D341Med (cell line): ENCODE measurements around the gene NEURL2.
"Not testable (repeated sequence)": the region's sequence is repeated elsewhere in the genome, so short reads cannot be mapped to it uniquely, and the experiment has no call there.

ENCODE experiments used
- DNase-seq: peaks from one replicate; pipeline ENCODE4 v3.0.0; 2012; ENCODE audit warnings: low spot score

Gene NEURL2

GRCh38 chr20:45890985-45891983 lies at the start of gene NEURL2, which contains the start of gene CTSA:
Gene NEURL2, minus strand, starts transcription at chr20:45891208. Its CDS starts 217 bp downstream, at chr20:45890991.
Gene CTSA, plus strand, starts transcription at chr20:45891335. Its CDS starts 234 bp downstream, at chr20:45891569.
- peak; percentile 94 for DNase-seq

GRCh38 chr20:45940469-45940868 lies 49.5 kb upstream of the NEURL2 start:
- DNase-seq, result no peak

GRCh38 chr20:45940053-45940452 lies 49.0 kb upstream of the NEURL2 start:
- no peak for DNase-seq

- DNase-seq, result no peak
Measured at GRCh38 chr20:45938727-45939438, 47.9 kb upstream of the NEURL2 start.

- no peak for DNase-seq
Measured at GRCh38 chr20:45937765-45938164, 46.8 kb upstream of the NEURL2 start.

GRCh38 chr20:45935416-45936046 lies 44.5 kb upstream of the NEURL2 start:
- DNase-seq, result no peak

GRCh38 chr20:45934586-45935415 lies 43.8 kb upstream of the NEURL2 start, which contains the start of gene PCIF1:
Gene PCIF1, plus strand, starts transcription at chr20:45934683. Its CDS starts 4,317 bp downstream, at chr20:45939000.
- DNase-seq, result peak; percentile 98

GRCh38 chr20:45934046-45934585 lies 43.1 kb upstream of the NEURL2 start:
- peak; percentile 81 for DNase-seq

- DNase-seq, result peak; percentile 80
Measured at GRCh38 chr20:45933266-45934045, 42.4 kb upstream of the NEURL2 start.

GRCh38 chr20:45931680-45932079 lies 40.7 kb upstream of the NEURL2 start:
- not testable (repeated sequence) for DNase-seq

GRCh38 chr20:45927071-45927878 lies 36.3 kb upstream of the NEURL2 start:
- DNase-seq, result no peak

GRCh38 chr20:45926731-45927070 lies 35.7 kb upstream of the NEURL2 start:
- no peak for DNase-seq

GRCh38 chr20:45925821-45926506 lies 35.0 kb upstream of the NEURL2 start:
- DNase-seq, result no peak

GRCh38 chr20:45924391-45925261 lies 33.6 kb upstream of the NEURL2 start:
- DNase-seq, result no peak

- no peak for DNase-seq
Measured at GRCh38 chr20:45921337-45922189, 30.6 kb upstream of the NEURL2 start.

GRCh38 chr20:45920462-45921336 lies 29.7 kb upstream of the NEURL2 start:
- no peak for DNase-seq
